SK-N-SH (cell line): ENCODE data around the gene FYN. TPM values are rescaled to one million over a fixed set of nuclear protein-coding genes. Genes with fewer than 3 reads are reported as not detected.

Source experiments
- CTCF ChIA-PET: fragments of 300-600, 350-600 bp; formaldehyde crosslinking; extraction: SDS; loops from one replicate; lab custom pipeline; 2021; lab: Yijun Ruan, JAX
- POLR2A ChIA-PET: fragments of 350-600 bp; sonication (Branson Sonifier 250); formaldehyde crosslinking; extraction: SDS; loops from one replicate; lab custom pipeline; 2020; ENCODE audit warnings: antibody characterized with exemption, inconsistent platforms; lab: Yijun Ruan, JAX
- DNase-seq: peaks from one replicate; pipeline ENCODE4 v3.0.0; 2012
- H2AFZ ChIP-seq: fragments of 200-600 bp; sonication (generic); 2 replicates; pipeline ENCODE4 v1.8.1; 2016; ENCODE audit warnings: antibody characterized with exemption, mild to moderate bottlenecking, low read depth
- H3F3A ChIP-seq: fragments of 200-600 bp; sonication (generic); replicated peaks from 2 replicates; pipeline ENCODE3; 2016; ENCODE audit warnings: antibody characterized with exemption, mild to moderate bottlenecking; ENCODE audit not compliant: insufficient read depth
- H3K27ac ChIP-seq, 2 experiments: fragments of 200-500 bp in 1 of 2; fragments of 200-600 bp in 1 of 2; sonication (Bioruptor generic) in 1 of 2; sonication (generic), shearing (Covaris generic) in 1 of 2; 2 replicates each; pipeline versions ENCODE4 v1.5.1 to v1.6.1; 2014 to 2016; ENCODE audit warnings: low read depth in 2 of 2, inconsistent platforms in 1 of 2, low read length in 1 of 2, mild to moderate bottlenecking in 1 of 2, mixed read lengths in 1 of 2
- H3K27me3 ChIP-seq: fragments of 200-600 bp; sonication (generic), shearing (Covaris generic); 2 replicates; pipeline ENCODE4 v1.6.1; 2016; ENCODE audit warnings: mixed run types; ENCODE audit not compliant: insufficient read depth
- H3K36me3 ChIP-seq, 2 experiments: fragments of 200-500 bp in 1 of 2; fragments of 200-600 bp in 1 of 2; sonication (Bioruptor generic) in 1 of 2; sonication (generic) in 1 of 2; replicated peaks in 1 of 2; 2 replicates each; pipeline versions ENCODE3 to v1.5.1; 2014 to 2016; ENCODE audit warnings: low read length in 1 of 2, mild to moderate bottlenecking in 1 of 2; ENCODE audit not compliant: insufficient read depth in 2 of 2, control insufficient read depth in 1 of 2
- H3K4me1 ChIP-seq, 2 experiments: fragments of 200-500 bp in 1 of 2; fragments of 200-600 bp in 1 of 2; sonication (Bioruptor generic) in 1 of 2; sonication (generic), shearing (Covaris generic) in 1 of 2; 2 replicates each; pipeline versions ENCODE4 v1.5.1 to v1.6.1; 2014 to 2016; ENCODE audit warnings: low read depth in 1 of 2, low read length in 1 of 2, mixed run types in 1 of 2; ENCODE audit not compliant: insufficient read depth in 2 of 2, control insufficient read depth in 1 of 2
- H3K4me2 ChIP-seq: fragments of 200-600 bp; sonication (generic), shearing (Covaris generic); 2 replicates; pipeline ENCODE4 v1.6.1; 2017; ENCODE audit warnings: mixed run types
- H3K4me3 ChIP-seq, 2 experiments: fragments of 200-500 bp in 1 of 2; fragments of 200-600 bp in 1 of 2; sonication (Bioruptor generic) in 1 of 2; sonication (generic), shearing (Covaris generic) in 1 of 2; 2 replicates each; pipeline versions ENCODE4 v1.5.1 to v1.8.1; 2014 to 2016; ENCODE audit warnings: low read depth in 2 of 2, inconsistent platforms in 1 of 2, low read length in 1 of 2, mild to moderate bottlenecking in 1 of 2, mixed read lengths in 1 of 2, moderate library complexity in 1 of 2
- H3K79me2 ChIP-seq: fragments of 200-600 bp; sonication (generic); 2 replicates; pipeline ENCODE4 v1.8.1; 2017; ENCODE audit warnings: mild to moderate bottlenecking; ENCODE audit not compliant: insufficient read depth
- H3K9ac ChIP-seq: fragments of 200-600 bp; sonication (generic); 2 replicates; pipeline ENCODE4 v1.6.1; 2017; ENCODE audit warnings: mixed run types
- H3K9me2 ChIP-seq: fragments of 200-600 bp; sonication (generic); 2 replicates; pipeline ENCODE4 v1.6.1; 2017; ENCODE audit warnings: mixed run types
- H3K9me3 ChIP-seq: fragments of 200-600 bp; sonication (generic); 2 replicates; pipeline ENCODE4 v1.6.1; 2017; ENCODE audit warnings: mixed run types, mild to moderate bottlenecking, moderate library complexity
- H4K20me1 ChIP-seq: fragments of 200-600 bp; sonication (generic); 2 replicates; pipeline ENCODE4 v1.6.1; 2017; ENCODE audit warnings: mild to moderate bottlenecking, mixed run types; ENCODE audit not compliant: insufficient read depth
- CHD2 ChIP-seq: fragments of 150-350 bp; IDR thresholded peaks from 2 replicates; pipeline ENCODE4 v1.6.1; 2018; ENCODE audit warnings: low read length; ENCODE audit not compliant: partially characterized antibody
- ELF1 ChIP-seq: IDR thresholded peaks from 2 replicates; pipeline ENCODE4 v1.4.0; 2012
- FOXJ3 ChIP-seq: sonication (generic); formaldehyde crosslinking; IDR thresholded peaks from 2 replicates; pipeline ENCODE4 v1.5.1; 2020; ENCODE audit warnings: mild to moderate bottlenecking, missing genetic modification reagents
- JUND ChIP-seq: IDR thresholded peaks from 2 replicates; pipeline ENCODE4 v1.4.0; 2012
- MXI1 ChIP-seq: IDR thresholded peaks from 2 replicates; pipeline ENCODE4 v1.6.1; 2012; ENCODE audit warnings: mild to moderate bottlenecking, low read depth, low read length, improper control_type of control experiment
- NFIC ChIP-seq: IDR thresholded peaks from 2 replicates; pipeline ENCODE4 v1.4.0; 2012; ENCODE audit warnings: borderline replicate concordance
- POLR2AphosphoS5 ChIP-seq: IDR thresholded peaks from 2 replicates; pipeline ENCODE4 v1.6.1; 2012; ENCODE audit warnings: low read depth, low read length
- RFX5 ChIP-seq: IDR thresholded peaks from 2 replicates; pipeline ENCODE4 v1.6.1; 2012; ENCODE audit warnings: mild to moderate bottlenecking, improper control_type of control experiment, low read length
- SIN3A ChIP-seq: IDR thresholded peaks from 2 replicates; pipeline ENCODE4 v1.6.1; 2012; ENCODE audit warnings: low read depth, mild to moderate bottlenecking, low read length, moderate library complexity, borderline replicate concordance
- TEAD4 ChIP-seq: IDR thresholded peaks from 2 replicates; pipeline ENCODE4 v1.4.0; 2012; ENCODE audit warnings: mild to moderate bottlenecking, borderline replicate concordance; ENCODE audit not compliant: insufficient read depth
- WGBS: methylation state at CpG from one replicate; pipeline ENCODE4 v1.1.6; 2017; ENCODE audit warnings: low lambda C conversion rate; 5-methylcytosine and 5-hydroxymethylcytosine counted together
- polyA plus RNA-seq, 3 experiments: library from polyadenylated mRNA; depleted of rRNA; stranded (reverse); fragments of >200 nt; gene quantifications; 2 replicates each; pipeline ENCODE4 v1.2.3, GENCODE V29; 2012
- TF ChIP-seq, protein P1 (sequence below): IDR thresholded peaks from 2 replicates; pipeline ENCODE4 v1.4.0; 2012; ENCODE audit warnings: low read depth, borderline replicate concordance
- TF ChIP-seq, protein P2 (sequence below): IDR thresholded peaks from 2 replicates; pipeline ENCODE4 v1.6.1; 2012; ENCODE audit warnings: mild to moderate bottlenecking, low read depth, low read length, moderate library complexity

The FYN gene
- polyA plus RNA-seq, 1 of the 3 experiments (the other 2 are of a cell fraction), result 31.0 TPM

DNA sequence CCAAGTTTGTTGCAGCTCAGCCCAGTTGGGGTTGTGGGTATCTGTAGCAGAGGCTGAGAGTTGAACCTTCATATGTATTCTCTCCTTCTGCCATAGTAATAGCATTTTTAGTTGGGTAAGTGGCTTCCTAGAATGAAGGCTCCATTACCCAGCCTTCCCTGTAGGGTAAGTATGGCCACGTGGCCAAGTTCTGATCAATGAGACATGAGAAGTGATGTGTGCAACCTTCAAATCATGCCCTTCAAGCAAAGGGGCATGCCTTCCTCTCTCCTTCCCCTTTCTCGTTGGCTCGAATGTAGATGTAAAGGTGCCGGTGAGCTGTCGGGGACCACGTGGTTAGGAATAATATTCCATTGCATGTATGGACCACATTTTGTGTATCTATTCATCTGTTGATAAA lies 254.8 kb downstream of the FYN start:
- Histone ChIP-seq H2AFZ (no peak overlapping the region), H3K9me3 (no peaks in the 10 kb centered on the region), H3K9me2 (no peaks in the 10 kb centered on the region), H4K20me1 (no peaks in the 10 kb centered on the region), H3K9ac (no peak overlapping the region), H3K27ac (no peak overlapping the region), H3K36me3 (no peaks in the 10 kb centered on the region), H3K27me3 (no peaks in the 10 kb centered on the region), H3K4me3 (no peak overlapping the region), H3F3A (no peaks in the 10 kb centered on the region), H3K4me1 (peaks cover 0 to 2% of the 10 kb centered on the region in 2 experiments; a peak in 1 of 4 replicates), H3K4me2 (no peak overlapping the region), H3K79me2 (no peaks in the 10 kb centered on the region)
- TF ChIP-seq CHD2 (no peak), NFIC (no peak), TEAD4 (no peak), ELF1 (no peak), POLR2AphosphoS5 (no peak)
- TF ChIP-seq, protein P1, sequence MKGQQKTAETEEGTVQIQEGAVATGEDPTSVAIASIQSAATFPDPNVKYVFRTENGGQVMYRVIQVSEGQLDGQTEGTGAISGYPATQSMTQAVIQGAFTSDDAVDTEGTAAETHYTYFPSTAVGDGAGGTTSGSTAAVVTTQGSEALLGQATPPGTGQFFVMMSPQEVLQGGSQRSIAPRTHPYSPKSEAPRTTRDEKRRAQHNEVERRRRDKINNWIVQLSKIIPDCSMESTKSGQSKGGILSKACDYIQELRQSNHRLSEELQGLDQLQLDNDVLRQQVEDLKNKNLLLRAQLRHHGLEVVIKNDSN, result no peak
- TF ChIP-seq, protein P2, sequence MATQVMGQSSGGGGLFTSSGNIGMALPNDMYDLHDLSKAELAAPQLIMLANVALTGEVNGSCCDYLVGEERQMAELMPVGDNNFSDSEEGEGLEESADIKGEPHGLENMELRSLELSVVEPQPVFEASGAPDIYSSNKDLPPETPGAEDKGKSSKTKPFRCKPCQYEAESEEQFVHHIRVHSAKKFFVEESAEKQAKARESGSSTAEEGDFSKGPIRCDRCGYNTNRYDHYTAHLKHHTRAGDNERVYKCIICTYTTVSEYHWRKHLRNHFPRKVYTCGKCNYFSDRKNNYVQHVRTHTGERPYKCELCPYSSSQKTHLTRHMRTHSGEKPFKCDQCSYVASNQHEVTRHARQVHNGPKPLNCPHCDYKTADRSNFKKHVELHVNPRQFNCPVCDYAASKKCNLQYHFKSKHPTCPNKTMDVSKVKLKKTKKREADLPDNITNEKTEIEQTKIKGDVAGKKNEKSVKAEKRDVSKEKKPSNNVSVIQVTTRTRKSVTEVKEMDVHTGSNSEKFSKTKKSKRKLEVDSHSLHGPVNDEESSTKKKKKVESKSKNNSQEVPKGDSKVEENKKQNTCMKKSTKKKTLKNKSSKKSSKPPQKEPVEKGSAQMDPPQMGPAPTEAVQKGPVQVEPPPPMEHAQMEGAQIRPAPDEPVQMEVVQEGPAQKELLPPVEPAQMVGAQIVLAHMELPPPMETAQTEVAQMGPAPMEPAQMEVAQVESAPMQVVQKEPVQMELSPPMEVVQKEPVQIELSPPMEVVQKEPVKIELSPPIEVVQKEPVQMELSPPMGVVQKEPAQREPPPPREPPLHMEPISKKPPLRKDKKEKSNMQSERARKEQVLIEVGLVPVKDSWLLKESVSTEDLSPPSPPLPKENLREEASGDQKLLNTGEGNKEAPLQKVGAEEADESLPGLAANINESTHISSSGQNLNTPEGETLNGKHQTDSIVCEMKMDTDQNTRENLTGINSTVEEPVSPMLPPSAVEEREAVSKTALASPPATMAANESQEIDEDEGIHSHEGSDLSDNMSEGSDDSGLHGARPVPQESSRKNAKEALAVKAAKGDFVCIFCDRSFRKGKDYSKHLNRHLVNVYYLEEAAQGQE, result no peak
- DNase-seq, result no peak
- CTCF ChIA-PET, result no interaction called here
- WGBS, result 90% methylated on average over 6 of the region's 6 CpGs
- POLR2A ChIA-PET, result no interaction called here

DNA sequence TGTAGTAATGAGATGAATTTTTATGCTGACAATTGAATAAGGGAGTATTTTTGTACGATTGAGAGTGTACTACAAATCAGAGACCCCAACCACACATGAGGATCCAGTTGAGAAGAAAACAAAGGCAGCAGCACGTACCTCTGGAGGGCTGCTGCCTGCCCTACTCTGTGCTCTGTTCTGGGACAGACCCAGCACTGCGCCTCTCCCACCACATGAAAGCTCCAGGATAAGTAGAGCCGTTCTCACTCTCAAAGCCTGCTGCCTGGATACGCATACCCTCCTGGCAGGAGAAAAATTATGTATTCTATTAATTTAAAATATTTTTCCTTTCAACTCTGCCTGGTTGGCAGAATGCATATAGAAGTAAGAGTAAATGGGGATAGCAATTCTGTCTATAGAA lies 256.1 kb downstream of the FYN start:
- 86% methylated on average over 5 of the region's 5 CpGs for WGBS
- H3K9ac ChIP-seq, result no peak overlapping the region
- TF ChIP-seq SIN3A, result no peak
- TF ChIP-seq TEAD4, result no peak
- no peak for TF ChIP-seq ELF1
- TF ChIP-seq JUND, result no peak
- TF ChIP-seq RFX5, result no peak
- no peak for TF ChIP-seq MXI1
- no peak for TF ChIP-seq FOXJ3 (CRISPR knock-in tag)
- H3K4me1 ChIP-seq, result no peaks in the 10 kb centered on the region
- H4K20me1 ChIP-seq, result no peaks in the 10 kb centered on the region
- no peaks in the 10 kb centered on the region for H3F3A ChIP-seq
- no peaks in the 10 kb centered on the region for H3K9me3 ChIP-seq
- no peak overlapping the region for H3K27ac ChIP-seq
- POLR2A ChIA-PET, result no interaction called here
- H3K27me3 ChIP-seq, result no peaks in the 10 kb centered on the region
- H2AFZ ChIP-seq, result no peak overlapping the region
- no peaks in the 10 kb centered on the region for H3K79me2 ChIP-seq
- no peak overlapping the region for H3K4me2 ChIP-seq
- H3K4me3 ChIP-seq, result no peak overlapping the region
- DNase-seq, result no peak
- no peaks in the 10 kb centered on the region for H3K36me3 ChIP-seq
- no peaks in the 10 kb centered on the region for H3K9me2 ChIP-seq
- CTCF ChIA-PET, result interaction anchor here (1.0 kb wide), 1 partner anchor 28 kb away, joined by 4 read pairs; no protein-coding TSS in a partner anchor
